Brain microvascular endothelial cell (primary cell): Measurements from ENCODE around the gene MAPKAPK3.
"Not testable (repeated sequence)": the region's sequence is repeated elsewhere in the genome, so short reads cannot be mapped to it uniquely, and the experiment has no call there.

Source experiments
- DNase-seq: peaks from one replicate; pipeline ENCODE4 v3.0.0-alpha.2; 2020
- H3K27ac ChIP-seq: fragments of 250-450 bp; sonication (Bioruptor Pico); 2 replicates; pipeline ENCODE4 v1.5.1; 2020; ENCODE audit warnings: mild to moderate bottlenecking, moderate library complexity
- H3K27me3 ChIP-seq: fragments of 250-450 bp; sonication (Bioruptor Pico); replicated peaks from 2 replicates; pipeline ENCODE4 v1.5.1; 2020; ENCODE audit warnings: mild to moderate bottlenecking
- H3K36me3 ChIP-seq: fragments of 250-450 bp; sonication (Bioruptor Pico); replicated peaks from 2 replicates; pipeline ENCODE4 v1.5.1; 2020; ENCODE audit warnings: mild to moderate bottlenecking
- H3K4me3 ChIP-seq: 2 replicates; pipeline ENCODE4 v1.5.1; 2011; ENCODE audit warnings: low read depth, mild to moderate bottlenecking, control low read depth, low read length, moderate library complexity
- CTCF ChIP-seq: IDR thresholded peaks from 2 replicates; pipeline ENCODE4 v1.5.1; 2011; ENCODE audit warnings: low read depth, mild to moderate bottlenecking, moderate library complexity, low read length, control low read depth, inconsistent platforms; ENCODE audit errors: missing control alignments
- in situ Hi-C: cut with HindIII; loops from 2 replicates; pipeline ENCODE4 v1.10.0; 2017; ENCODE audit warnings: low sequenced_read_pairs, low pct_ligation_motif_present

Gene MAPKAPK3

GRCh38 chr3:50658416-50658815 lies 41.5 kb downstream of the MAPKAPK3 start:
- Histone ChIP-seq H3K4me3 (no peak overlapping the region), H3K27ac (no peak overlapping the region), H3K27me3 (no peaks in the 10 kb centered on the region), H3K36me3 (no peaks in the 10 kb centered on the region)
- no peak for DNase-seq
- in situ Hi-C loops = no loop called here
- TF ChIP-seq CTCF = no peak

GRCh38 chr3:50658831-50659230 lies 41.9 kb downstream of the MAPKAPK3 start:
- in situ Hi-C loops = no loop called here

GRCh38 chr3:50660386-50660785 lies 43.4 kb downstream of the MAPKAPK3 start:
- in situ Hi-C loops = no loop called here

More at GRCh38 chr3:50658831-50659230, 41.9 kb downstream of the MAPKAPK3 start:
- TF ChIP-seq CTCF = no peak
- Histone ChIP-seq H3K27ac (no peak overlapping the region), H3K36me3 (no peaks in the 10 kb centered on the region), H3K27me3 (no peaks in the 10 kb centered on the region), H3K4me3 (no peak overlapping the region)
- DNase-seq = no peak

GRCh38 chr3:50661321-50661837 lies 44.4 kb downstream of the MAPKAPK3 start:
- Histone ChIP-seq H3K27me3 (no peaks in the 10 kb centered on the region), H3K27ac (no peak overlapping the region), H3K4me3 (no peak overlapping the region), H3K36me3 (no peaks in the 10 kb centered on the region)
- in situ Hi-C loops = no loop called here
- no peak for DNase-seq
- TF ChIP-seq CTCF = no peak

More at GRCh38 chr3:50660386-50660785, 43.4 kb downstream of the MAPKAPK3 start:
- Histone ChIP-seq H3K4me3 (no peak overlapping the region), H3K27ac (no peak overlapping the region), H3K27me3 (no peaks in the 10 kb centered on the region), H3K36me3 (no peaks in the 10 kb centered on the region)
- no peak for TF ChIP-seq CTCF
- DNase-seq = no peak

- in situ Hi-C loops = no loop called here
- H3K27me3 ChIP-seq = no peaks in the 10 kb centered on the region
- no peak for DNase-seq
- no peak overlapping the region for H3K4me3 ChIP-seq
- TF ChIP-seq CTCF = no peak
- no peak overlapping the region for H3K27ac ChIP-seq
- H3K36me3 ChIP-seq = no peaks in the 10 kb centered on the region
Measured at GRCh38 chr3:50662408-50662807, 45.5 kb downstream of the MAPKAPK3 start.

- in situ Hi-C loops = no loop called here
- no peak for DNase-seq
- no peak overlapping the region for H3K4me3 ChIP-seq
Measured at GRCh38 chr3:50665081-50665840, 48.3 kb downstream of the MAPKAPK3 start.

GRCh38 chr3:50665841-50666115 lies 48.8 kb downstream of the MAPKAPK3 start:
- H3K27me3 ChIP-seq, DNase-seq, in situ Hi-C loops, H3K4me3 ChIP-seq, H3K27ac ChIP-seq, H3K36me3 ChIP-seq: not testable (repeated sequence)

More at GRCh38 chr3:50665081-50665840, 48.3 kb downstream of the MAPKAPK3 start:
- no peak for TF ChIP-seq CTCF
- no peaks in the 10 kb centered on the region for H3K36me3 ChIP-seq
- peaks cover 6% of the 10 kb centered on the region for H3K27me3 ChIP-seq
- H3K27ac ChIP-seq = no peak overlapping the region
